HEK293 (cell line): ENCODE data around the gene PROK2.

Experiments
- CTCF ChIP-seq: fragments of 450-650 bp; formaldehyde crosslinking; IDR thresholded peaks from 2 replicates; pipeline ENCODE4 v1.5.1; 2016; ENCODE audit warnings: missing biosample characterization, missing genetic modification characterization
- KLF10 ChIP-seq: fragments of 450-650 bp; IDR thresholded peaks from 2 replicates; pipeline ENCODE4 v1.5.1; 2018; ENCODE audit warnings: missing biosample characterization, mild to moderate bottlenecking, missing genetic modification characterization
- MYNN ChIP-seq: fragments of 450-650 bp; formaldehyde crosslinking; IDR thresholded peaks from 2 replicates; pipeline ENCODE4 v1.5.1; 2016; ENCODE audit warnings: missing biosample characterization, missing genetic modification characterization, borderline replicate concordance
- PATZ1 ChIP-seq: fragments of 450-650 bp; formaldehyde crosslinking; IDR thresholded peaks from 2 replicates; pipeline ENCODE4 v1.5.1; 2016; ENCODE audit warnings: missing biosample characterization, missing genetic modification characterization
- REST ChIP-seq: fragments of 450-650 bp; formaldehyde crosslinking; IDR thresholded peaks from 2 replicates; pipeline ENCODE4 v1.5.1; 2016; ENCODE audit warnings: missing biosample characterization, missing genetic modification characterization
- SETDB1 ChIP-seq: IDR thresholded peaks from one replicate; pipeline ENCODE4 v1.6.1; 2017; ENCODE audit warnings: mild to moderate bottlenecking, low read length, moderate library complexity, mixed read lengths; ENCODE audit not compliant: insufficient read length
- ZBTB7A ChIP-seq: fragments of 450-650 bp; formaldehyde crosslinking; IDR thresholded peaks from 2 replicates; pipeline ENCODE4 v1.5.1; 2016; ENCODE audit warnings: low read depth, missing biosample characterization, missing genetic modification characterization
- ZNF138 ChIP-seq: fragments of 450-650 bp; formaldehyde crosslinking; IDR thresholded peaks from 2 replicates; pipeline ENCODE4 v1.5.1; 2016; ENCODE audit warnings: missing biosample characterization, missing genetic modification characterization, borderline replicate concordance
- ZNF148 ChIP-seq: fragments of 450-650 bp; formaldehyde crosslinking; IDR thresholded peaks from 2 replicates; pipeline ENCODE4 v1.5.0; 2017; ENCODE audit warnings: missing biosample characterization, missing genetic modification characterization, borderline replicate concordance
- ZNF18 ChIP-seq: fragments of 450-650 bp; formaldehyde crosslinking; IDR thresholded peaks from 2 replicates; pipeline ENCODE4 v1.5.1; 2016; ENCODE audit warnings: missing biosample characterization, missing genetic modification characterization
- ZNF202 ChIP-seq: fragments of 450-650 bp; formaldehyde crosslinking; IDR thresholded peaks from 2 replicates; pipeline ENCODE4 v1.5.1; 2016; ENCODE audit warnings: missing biosample characterization, missing genetic modification characterization, borderline replicate concordance
- ZNF473 ChIP-seq: fragments of 450-650 bp; formaldehyde crosslinking; IDR thresholded peaks from 2 replicates; pipeline ENCODE4 v1.5.1; 2017; ENCODE audit warnings: missing biosample characterization, missing genetic modification characterization
- ZNF792 ChIP-seq: fragments of 450-650 bp; formaldehyde crosslinking; IDR thresholded peaks from 2 replicates; pipeline ENCODE4 v1.5.1; 2016; ENCODE audit warnings: missing biosample characterization, missing genetic modification characterization

- TF ChIP-seq KLF10 (tag by site-specific recombination) (no peak), ZNF18 (tag by site-specific recombination) (no peak), ZNF473 (no peak), CTCF (tag by site-specific recombination) (no peak; the same call in 1 of the 2 replicates), PATZ1 (tag by site-specific recombination) (peak; percentile 27; the same call in 1 of the 2 replicates), SETDB1 (no peak), MYNN (no peak), ZNF202 (tag by site-specific recombination) (no peak), ZNF148 (no peak), ZBTB7A (tag by site-specific recombination) (no peak), ZNF792 (no peak), ZNF138 (tag by site-specific recombination) (no peak), REST (no peak)
Observed at GRCh38 chr3:71784201-71784913, 591 bp downstream of the PROK2 start.
